CD4-positive, alpha-beta T cell treated with Interleukin-17A for 1 hour (primary cell): Measurements from ENCODE around the gene DNAJC1.

Experiments
- DNase-seq: peaks from one replicate; pipeline ENCODE4 v3.0.0-alpha.2; 2020

DNAJC1 gene

DNA sequence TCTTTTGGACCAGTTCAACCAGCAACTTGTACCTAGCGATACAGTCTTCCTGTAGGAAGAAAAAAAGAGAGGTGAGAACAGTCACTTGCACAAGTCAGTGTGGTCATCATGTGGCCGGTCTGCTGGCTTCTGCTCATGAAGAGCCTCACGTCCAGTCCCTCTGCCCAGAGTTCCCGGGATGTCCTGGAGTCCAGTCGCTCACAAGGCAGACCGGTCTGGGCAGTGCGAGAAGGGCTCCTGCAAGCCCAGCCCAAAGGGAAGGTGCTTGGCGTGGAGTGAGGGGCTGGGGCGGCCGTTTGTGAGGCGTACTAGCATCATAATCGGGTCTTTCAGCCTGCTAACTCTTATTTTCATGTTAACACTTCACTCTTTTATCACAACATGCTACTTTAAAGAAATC is 246.8 kb downstream of the DNAJC1 start:
- no peak for DNase-seq

DNA sequence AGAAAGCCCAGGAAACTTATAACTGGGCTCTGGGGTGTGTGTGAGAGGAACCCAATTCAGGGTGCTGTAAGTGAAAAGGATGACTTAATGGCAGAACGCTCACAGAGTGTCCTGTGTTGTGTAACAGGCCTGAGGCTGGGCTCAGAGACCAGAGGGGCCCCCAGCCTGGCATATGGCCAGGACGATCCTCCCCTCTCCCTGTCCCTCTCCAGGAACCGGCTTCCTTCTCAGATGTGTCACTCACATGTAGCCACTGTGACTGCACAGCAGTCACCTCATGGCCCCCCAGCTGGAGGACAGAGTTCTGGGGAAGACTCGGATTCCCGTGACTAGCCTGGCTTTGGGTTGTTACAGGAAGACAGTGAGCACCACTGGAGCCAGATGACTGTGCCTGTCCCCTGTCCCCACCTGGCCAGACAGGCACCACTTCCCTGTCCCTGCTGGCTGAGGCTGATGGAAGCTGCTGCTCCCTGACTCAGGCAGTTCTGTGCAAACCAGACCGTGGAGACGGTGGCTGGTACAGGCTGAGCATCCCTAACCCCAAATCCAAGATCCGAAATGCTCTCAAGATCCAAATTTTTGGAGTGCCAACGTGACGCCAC is 249.0 kb downstream of the DNAJC1 start:
- DNase-seq = no peak

DNA sequence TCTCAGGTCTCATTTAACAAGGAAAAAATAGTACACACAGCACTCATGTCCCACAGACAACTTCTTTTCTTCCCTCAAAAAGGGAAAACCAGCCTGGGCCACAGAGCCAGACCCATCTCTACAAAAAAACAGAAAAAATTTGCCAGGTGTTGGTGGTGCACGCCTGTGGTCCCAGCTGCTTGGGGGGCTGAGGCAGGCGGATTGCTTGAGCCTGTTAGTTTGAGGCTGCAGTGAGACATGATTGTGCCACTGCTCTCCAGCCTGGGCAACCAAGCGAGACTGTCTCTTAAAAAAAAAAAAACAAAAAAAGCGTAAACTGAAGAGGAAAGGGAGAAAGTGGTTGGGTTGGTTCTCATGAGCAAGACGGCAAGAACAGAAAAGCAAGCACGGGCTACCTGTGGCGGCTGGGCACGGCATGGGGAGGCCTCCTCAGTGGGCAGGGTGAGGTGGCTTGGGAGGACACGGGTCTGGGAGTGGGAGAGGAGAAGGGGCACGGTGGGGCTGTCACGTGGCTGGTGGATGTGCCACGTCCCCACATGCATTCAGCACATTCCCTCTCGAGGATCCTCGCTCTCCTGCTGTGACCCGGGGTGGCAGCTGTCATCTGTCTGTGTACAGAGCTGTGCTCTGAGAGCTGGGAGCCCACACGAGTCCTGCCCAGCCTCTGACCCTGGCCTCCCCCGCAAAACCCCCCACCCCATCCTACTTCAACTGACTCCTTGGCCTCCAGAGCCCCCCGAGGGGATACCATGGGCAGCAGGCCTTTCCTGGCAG is 249.8 kb downstream of the DNAJC1 start:
- no peak for DNase-seq

DNA sequence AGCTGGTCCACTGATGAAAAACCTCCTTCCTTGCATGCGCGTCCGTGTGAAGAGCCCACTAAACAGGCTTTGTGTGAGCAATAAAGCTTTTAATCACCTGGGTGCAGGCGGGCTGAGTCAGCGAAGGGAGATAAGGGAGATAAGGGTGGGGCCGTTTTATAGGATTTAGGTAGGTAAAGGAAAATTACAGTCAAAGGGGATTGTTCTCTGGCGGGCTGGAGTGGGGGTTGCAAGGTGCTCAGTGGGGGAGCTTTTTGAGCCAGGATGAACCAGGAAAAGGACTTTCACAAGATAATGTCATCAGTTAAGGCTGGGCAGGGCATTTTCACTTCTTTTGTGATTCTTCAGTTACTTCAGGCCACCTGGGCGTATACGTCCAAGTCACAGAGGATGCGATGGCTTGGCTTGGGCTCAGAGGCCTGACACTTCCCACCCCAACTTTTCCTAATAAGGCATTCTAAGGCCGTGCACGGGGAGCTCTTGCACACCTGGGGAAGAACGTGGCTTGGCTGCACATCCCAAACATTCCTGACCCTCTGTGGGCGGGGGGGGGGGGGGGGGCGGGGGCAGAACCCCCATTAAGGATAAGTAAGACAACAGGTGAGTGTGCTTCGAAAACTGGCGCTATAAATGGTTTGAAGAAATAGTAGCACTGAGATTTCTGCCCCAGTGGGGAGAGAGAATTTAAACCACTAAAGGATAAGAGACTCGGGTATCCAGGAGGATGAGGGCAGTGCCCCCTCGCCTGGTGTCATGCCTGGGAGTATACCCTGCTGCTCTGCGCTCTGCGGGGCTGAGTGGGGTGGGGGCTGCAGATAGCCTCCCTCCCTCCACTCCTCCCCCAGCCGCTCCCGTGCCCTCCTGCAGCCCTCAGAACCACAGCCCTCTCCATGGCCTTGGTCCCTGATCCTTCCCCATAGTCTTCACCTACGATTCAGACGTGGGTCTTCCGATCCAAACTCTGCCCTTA is 251.9 kb downstream of the DNAJC1 start:
- no peak for DNase-seq

DNA sequence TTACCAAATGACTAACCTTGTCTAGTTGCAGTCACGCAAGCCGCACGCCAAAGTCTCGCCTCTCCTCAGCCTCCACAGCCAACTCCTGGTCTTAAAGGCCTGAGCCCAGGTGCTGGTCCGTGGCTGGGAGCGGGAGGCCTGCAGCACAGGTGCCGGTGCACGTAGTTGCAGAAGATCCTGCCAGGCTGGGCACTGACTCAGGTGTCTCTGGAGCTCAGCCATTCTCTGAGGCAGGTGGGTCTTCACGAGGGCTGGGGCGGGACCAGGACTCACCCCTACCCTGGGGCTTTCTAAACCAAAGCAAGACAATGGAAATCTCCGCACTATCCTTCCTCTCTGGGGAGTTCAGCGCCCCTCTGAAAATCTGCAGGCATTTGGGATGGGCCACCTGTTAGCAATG is 253.1 kb downstream of the DNAJC1 start:
- DNase-seq = no peak

DNA sequence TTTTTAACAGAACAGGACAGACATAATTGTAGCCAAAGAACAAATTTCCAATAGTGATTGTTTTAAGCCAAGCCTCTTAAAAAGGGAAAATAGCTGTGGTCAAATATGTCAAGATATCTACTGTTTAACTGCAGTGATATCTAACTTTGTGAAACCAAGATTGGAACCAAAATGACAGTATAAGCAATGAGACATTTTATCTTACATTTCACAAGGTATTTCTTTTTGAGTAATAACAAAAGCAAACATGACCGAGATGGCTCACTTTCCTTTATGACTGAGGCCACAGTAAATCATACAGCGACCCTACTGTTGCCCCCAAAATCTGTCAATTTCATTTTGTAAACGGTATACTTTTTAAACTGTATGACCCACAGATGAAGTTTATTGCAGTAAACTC is 253.7 kb downstream of the DNAJC1 start:
- DNase-seq = no peak

DNA sequence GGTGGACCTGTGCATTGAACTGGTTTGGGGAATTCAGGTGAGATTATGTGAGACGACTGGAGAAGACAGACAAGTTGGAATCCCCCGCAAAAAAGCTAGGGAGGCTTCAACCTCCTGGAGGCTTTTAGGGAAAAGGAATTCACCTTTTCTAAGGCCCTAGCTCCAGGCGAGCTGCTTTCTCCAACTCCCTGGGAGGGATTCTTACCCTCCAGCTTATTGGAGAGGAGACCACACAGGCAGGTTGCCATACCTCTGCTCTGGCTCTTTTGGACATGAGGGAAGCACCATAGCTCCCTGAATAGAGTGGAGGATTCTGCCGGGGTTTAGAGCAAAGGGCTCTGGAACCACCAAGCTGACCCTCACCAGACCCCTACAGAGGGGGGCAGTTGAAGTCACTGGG is 255.7 kb downstream of the DNAJC1 start:
- no peak for DNase-seq

DNA sequence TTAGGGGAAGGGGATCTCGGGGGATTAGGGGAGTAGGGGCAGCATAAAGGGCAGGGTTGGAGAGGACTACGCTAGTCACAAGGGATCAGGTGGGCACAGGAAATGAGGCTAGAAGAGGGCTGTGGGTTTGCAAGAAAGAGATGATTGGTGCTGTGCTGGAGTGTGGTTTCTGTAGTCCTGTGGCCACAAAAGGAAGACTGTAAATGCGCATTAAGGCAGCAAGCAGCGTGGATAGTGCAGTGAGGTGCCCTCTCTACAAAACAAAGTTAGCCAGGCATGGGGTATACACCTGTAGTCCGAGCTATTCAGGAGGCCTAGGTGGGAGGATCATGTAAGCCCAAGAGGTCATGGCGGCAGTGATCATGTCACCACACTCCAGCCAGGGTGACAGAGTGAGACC is 257.4 kb downstream of the DNAJC1 start:
- peak; percentile 28 for DNase-seq

DNA sequence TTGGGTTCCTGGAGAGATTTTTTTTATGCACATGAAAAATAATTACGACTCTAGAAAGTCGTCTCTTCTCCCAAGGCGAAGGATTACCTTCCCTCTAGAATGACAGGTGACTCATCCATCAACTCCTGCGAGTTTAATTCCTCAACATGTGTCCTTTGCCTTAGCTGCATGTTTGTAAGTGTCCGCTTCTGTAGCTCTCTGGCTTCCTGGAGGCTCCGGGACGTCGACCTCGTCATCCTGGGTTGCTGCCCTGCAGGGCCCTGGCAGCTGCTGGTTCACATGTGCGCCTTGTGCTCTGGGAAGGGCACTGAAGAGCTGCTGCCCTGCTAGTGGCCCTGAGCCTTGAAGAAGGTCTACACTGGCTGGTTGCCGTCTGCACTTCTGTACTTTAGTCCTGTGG is 259.3 kb downstream of the DNAJC1 start:
- DNase-seq = no peak

DNA sequence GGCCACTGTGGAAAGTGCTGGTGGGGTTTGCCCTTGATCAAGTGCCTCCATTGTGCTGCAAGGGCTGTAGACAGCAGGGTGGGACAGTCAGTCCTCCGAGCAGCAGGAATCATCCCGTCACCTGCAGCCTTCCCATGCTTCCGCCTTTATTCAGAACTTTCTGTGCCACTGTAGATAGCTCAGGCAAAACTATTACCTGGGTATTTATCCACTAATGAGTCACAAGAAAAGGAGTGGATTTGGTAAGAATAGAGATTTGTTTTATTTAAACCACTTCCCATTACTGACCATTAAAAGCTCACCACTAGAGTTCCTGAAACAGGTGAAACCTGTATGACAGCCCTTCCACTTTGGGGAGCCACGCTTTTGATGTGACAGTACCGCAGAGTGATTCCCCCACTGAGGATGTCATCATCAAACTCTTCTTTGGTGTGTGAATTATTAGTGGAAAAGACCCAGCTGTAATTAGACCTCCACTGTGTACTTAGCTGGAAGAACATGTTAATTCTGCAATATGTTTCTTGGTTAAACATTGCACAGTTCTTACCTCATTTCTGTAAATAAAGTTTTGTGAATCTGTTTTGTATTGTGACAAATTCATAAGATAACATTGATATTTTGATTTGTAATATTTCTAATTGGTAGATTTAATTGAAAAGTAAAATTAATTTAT is 260.7 kb downstream of the DNAJC1 start:
- no peak for DNase-seq

DNA sequence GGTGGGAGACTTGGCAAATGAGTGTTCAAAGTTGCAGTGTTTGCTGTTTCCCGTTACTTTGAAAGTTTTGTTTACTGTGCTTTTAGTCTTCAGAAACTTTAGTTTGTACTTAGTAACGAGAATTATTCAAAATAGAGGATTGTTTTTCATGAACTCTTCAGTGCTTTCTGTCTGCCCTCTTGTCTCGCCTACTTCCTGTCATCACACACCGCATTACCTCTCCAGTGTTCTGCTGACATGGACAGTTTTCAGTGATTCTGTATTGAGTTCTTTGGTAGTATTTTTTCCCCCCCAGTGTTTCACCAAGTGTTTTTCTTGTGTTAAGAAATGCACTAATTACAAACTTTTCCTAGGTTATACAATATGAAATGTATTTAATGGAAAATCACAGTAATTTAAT is 262.5 kb downstream of the DNAJC1 start:
- DNase-seq = peak; percentile 74

DNA sequence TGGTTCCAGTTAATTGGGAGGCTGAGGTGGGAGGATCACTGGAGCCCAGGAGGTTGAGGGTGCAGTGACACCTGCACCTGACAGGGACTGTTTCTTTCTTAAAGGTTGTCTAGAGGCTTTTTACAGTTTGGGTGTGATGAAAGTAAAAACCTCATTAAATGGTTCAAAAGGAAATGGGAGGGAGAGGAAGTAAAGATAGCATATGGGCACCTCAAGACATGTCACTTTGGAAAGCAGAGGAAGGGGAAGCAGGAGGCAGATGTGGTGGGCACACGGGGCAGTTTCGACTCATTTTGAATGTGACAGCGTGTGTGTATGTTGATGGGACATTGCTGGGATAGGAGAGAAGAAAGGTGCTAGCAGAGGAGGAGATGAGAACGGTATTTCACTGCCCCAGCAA is 266.4 kb downstream of the DNAJC1 start:
- no peak for DNase-seq

DNA sequence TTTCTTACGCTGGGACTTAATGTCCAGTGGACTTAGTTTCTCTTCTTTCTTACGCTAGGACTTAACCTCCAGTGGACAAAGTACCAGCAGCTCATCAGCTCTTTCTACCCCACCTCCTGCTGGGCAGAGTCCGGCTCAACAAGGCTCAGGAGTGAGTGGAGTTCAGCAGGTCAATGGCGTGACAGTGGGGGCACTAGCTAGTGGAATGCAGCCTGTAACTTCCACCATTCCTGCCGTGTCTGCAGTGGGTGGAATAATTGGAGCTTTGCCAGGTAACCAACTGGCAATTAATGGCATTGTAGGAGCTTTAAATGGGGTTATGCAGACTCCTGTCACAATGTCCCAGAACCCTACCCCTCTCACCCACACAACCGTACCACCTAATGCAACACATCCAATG is 269.8 kb downstream of the DNAJC1 start:
- no peak for DNase-seq

DNA sequence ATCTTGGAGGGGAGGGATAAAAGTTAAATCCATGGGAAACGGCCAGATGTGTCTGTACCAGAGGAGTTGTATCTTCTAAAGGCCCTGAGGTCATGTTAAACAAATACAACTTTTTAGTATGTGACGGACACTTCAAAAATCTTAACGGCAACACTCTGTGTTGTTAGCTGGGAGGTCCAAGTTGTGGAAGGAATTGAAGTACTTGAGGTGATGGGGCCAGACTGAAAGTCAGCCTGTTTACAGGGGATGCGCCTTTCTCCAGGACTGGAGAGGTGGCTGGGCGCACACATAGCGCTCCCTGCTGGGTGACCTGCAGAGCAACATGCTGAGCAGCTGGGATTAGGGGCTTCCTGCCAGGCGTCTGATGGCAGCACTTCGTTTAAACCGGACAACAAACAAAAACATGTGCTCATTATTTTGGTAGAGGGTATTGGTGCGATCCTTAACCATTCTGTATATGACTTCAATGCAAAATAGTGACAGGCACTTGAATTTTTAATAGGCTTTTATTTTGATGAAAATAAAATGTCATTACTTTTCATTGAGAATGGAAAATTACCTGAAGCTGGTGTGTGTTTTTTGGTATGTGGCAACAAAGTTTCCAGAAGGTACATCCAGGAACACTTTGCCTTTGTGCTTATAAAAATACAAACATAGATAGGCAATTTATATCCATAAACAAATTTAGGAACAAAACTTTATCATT is 271.3 kb downstream of the DNAJC1 start:
- DNase-seq = peak; percentile 36

DNA sequence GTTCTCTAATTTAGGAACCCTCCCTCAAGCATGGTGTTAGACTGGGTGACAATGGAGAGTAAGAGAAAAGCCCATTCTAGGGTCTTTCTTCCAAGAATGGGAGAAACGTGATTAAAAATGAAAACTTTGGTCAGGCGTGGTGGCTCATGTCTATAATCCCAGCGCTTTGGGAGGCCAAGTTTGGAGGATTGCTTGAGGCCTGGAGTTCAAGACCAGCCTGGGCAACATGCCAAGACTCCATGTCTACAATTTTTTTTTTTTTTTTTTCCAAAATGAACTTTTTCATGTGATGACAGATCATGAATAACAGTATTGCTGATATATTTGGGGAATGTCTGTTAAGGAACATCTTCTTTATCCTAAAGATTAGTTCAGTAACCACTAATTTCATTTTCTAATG is 274.9 kb downstream of the DNAJC1 start:
- no peak for DNase-seq

DNA sequence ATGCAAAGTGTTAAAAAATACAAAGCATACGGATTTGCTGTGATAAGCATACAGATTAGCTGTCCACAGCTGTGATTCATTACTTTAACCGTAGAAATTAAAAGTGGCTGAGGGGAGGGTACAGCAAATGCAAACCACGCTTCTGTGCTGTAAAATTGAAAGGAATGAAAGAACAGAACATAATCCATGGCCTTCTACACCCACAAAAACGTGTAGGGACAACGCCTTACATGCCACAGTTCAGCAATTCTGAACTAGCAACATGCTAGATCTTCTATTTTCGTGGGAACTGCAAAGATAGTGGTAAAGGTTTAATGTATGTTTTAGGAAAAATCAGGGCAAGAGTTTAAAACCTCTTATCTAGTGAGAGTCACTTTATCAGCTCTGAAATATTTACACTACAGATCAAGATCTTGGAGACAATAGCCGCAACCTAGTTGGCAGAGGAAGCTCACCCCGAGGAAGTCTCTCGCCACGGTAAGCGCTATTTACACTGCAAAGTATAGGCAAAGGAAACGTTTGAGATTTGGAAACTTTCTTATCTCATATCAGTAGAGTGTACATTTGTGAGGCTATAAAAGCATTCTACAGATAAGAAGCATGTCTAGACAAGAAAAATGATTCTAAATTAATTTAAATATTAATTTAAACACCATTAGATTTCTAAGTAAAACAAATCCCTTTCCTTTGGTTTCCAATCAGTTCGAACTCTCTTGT is 275.9 kb downstream of the DNAJC1 start:
- no peak for DNase-seq

DNA sequence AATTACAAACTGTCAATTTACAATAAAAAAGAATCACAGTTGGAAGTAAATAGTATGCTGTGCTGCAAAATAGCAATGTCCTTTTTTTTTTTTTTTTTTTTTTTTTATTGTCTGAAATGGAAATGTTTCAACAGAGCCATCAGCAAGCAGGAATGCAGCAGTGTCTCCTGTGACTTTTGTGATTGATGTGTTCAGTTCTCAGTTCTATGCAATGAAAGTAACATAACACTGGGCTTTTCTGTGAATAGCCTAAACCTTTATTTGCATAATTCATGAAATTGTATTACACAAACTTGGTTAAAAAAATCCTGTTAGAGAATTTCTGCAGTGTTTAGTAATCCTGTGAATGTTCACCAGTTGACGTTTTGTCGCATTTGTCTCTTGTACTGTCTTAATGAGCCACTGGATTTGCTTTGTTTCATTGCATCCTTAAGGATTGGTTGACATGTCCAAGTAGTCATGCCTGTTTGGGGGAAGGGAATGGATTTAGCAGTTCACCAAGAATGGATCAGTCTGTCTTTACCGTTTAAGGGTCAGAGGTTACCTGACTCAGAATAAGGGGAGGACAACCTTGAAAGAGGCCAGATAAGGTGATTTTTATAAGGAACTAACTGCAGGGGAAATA is 276.8 kb downstream of the DNAJC1 start:
- DNase-seq = no peak

DNA sequence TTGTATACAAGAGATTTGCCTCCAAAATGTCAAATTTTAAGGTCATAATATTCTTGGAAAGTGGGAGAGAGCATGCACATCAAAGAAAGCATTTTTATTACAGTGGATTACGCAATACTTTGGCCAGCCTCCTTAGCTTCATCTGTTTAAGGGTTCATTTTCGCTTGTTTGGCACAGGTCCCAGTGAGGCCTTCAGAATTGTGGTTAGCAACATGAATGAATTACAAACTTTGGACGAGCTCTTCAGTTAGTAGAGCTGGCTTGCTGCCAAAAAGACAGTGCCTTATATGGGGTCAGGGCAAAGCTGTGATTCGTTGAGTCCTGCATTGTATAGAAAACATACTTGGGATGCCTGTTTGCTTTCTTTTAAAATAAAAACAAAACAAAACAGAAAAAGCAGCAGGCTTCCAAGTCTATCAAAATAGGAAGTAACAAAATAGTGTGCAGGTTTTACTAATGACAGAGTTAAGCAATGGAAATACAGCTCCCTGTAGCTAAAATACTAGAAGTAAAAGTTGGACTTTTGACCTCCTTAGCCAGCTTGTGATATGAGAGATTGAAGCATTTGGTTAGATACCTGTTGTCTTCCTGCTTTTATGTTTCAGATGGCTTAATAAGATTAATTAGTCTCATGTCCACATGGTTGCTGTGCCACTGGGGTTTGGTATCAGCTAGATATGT is 278.7 kb downstream of the DNAJC1 start:
- DNase-seq = peak; percentile 58

DNA sequence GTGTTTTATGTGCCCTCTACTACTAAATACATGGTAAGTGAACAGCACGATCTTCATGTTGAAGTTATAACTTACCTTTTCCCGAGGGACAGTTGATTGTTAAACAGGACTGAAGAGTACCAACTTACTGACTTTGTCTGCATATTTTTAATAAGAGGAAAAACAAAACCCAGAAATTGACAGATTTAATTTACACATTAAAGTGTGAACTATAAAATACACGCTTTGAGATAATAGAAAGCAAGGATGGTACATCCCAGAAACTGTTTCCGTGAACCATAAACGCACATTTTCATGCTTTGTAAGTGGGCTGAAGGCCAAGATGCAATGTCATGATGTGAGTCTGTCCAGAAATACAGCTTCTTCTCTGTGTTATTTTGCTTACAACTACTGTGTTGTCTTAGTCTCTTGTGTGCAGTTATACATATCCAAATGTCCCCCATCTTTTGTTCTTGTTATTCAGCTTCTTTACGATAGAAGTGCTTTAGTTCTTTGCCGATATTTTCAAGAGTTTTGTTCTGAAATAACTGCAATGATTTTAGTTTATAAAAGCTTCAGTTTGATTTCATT is 279.4 kb downstream of the DNAJC1 start:
- no peak for DNase-seq

DNA sequence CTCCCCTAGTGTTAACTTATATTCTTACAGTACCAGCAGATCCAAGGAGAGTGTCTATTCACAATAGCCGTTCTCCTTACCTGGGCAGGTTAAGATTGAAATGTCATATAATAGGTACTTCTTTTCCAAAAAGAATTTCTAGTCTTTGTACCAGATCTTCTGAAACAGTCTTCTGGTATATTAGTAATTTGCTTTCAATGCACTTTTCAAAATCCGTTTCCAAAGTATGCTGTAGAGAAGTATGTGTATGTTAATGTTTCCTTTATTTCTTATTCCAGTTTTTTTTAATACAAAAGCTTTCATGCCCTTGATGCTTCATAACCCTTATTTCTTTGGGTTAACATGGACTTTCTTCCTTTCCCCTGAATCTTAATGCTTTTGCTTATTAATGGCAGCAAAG is 281.3 kb downstream of the DNAJC1 start:
- DNase-seq = no peak
